PFSK-1 (cell line): Measurements from ENCODE around the gene KIAA2012.

Experiments
- FOXP2 ChIP-seq: optimal IDR thresholded peaks from 2 replicates; pipeline ENCODE3; 2011; ENCODE audit warnings: borderline replicate concordance, control low read depth, inconsistent platforms; ENCODE audit not compliant: insufficient read depth; ENCODE audit errors: extremely low read length, extremely low read depth
- POLR2AphosphoS5 ChIP-seq: IDR thresholded peaks from 2 replicates; pipeline ENCODE4 v1.6.1; 2012; ENCODE audit warnings: low read depth, mild to moderate bottlenecking, control low read depth, low read length, moderate library complexity
- SIN3A ChIP-seq: IDR thresholded peaks from 2 replicates; pipeline ENCODE4 v1.6.1; 2012; ENCODE audit warnings: mild to moderate bottlenecking, low read length, moderate library complexity, borderline replicate concordance; ENCODE audit not compliant: insufficient read depth
- TAF1 ChIP-seq: IDR thresholded peaks from 2 replicates; pipeline ENCODE4 v1.6.1; 2012; ENCODE audit warnings: low read length, control low read depth, borderline replicate concordance; ENCODE audit not compliant: insufficient read depth
- TF ChIP-seq, protein P1 (sequence below), 2 experiments: IDR thresholded peaks; 2 replicates each; pipeline versions ENCODE4 v1.6.1 to v1.8.0; 2011 to 2012; ENCODE audit warnings: low read depth in 2 of 2, low read length in 2 of 2, control low read depth in 1 of 2, inconsistent platforms in 1 of 2, mild to moderate bottlenecking in 1 of 2, moderate library complexity in 1 of 2; ENCODE audit not compliant: insufficient read depth in 1 of 2

Gene KIAA2012

DNA sequence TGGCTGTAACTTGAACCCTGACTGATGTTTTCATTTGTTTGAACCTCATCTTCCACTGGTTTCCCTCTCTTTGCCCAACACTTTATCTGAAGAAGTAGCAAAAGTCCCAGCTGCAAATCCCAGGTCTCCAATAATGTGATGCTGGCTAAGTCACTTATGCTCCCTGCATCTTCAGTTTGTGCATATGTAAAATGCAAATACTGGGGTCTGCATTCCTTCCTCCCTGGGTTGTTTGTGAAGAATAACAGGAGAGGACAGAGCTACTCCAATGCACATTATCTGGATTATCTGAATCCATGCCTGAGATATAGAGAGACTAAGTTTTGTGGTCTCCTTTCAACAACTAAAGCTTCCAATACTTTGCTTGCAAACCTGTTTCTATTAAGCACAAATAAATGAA lies 22.2 kb downstream of the KIAA2012 start:
- TF ChIP-seq SIN3A = no peak
- no peak for TF ChIP-seq POLR2AphosphoS5

- TF ChIP-seq SIN3A (no peak), FOXP2 (no peak), TAF1 (no peak), POLR2AphosphoS5 (no peak)
- TF ChIP-seq, protein P1, sequence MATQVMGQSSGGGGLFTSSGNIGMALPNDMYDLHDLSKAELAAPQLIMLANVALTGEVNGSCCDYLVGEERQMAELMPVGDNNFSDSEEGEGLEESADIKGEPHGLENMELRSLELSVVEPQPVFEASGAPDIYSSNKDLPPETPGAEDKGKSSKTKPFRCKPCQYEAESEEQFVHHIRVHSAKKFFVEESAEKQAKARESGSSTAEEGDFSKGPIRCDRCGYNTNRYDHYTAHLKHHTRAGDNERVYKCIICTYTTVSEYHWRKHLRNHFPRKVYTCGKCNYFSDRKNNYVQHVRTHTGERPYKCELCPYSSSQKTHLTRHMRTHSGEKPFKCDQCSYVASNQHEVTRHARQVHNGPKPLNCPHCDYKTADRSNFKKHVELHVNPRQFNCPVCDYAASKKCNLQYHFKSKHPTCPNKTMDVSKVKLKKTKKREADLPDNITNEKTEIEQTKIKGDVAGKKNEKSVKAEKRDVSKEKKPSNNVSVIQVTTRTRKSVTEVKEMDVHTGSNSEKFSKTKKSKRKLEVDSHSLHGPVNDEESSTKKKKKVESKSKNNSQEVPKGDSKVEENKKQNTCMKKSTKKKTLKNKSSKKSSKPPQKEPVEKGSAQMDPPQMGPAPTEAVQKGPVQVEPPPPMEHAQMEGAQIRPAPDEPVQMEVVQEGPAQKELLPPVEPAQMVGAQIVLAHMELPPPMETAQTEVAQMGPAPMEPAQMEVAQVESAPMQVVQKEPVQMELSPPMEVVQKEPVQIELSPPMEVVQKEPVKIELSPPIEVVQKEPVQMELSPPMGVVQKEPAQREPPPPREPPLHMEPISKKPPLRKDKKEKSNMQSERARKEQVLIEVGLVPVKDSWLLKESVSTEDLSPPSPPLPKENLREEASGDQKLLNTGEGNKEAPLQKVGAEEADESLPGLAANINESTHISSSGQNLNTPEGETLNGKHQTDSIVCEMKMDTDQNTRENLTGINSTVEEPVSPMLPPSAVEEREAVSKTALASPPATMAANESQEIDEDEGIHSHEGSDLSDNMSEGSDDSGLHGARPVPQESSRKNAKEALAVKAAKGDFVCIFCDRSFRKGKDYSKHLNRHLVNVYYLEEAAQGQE (IDR thresholded peaks at IDR 0.05; ENCODE audit: insufficient read depth in 1 of 2, low read depth in 2 of 2, low read length in 2 of 2) = no peak
Observed at GRCh38 chr2:202096736-202097135, 23.7 kb downstream of the KIAA2012 start.

DNA sequence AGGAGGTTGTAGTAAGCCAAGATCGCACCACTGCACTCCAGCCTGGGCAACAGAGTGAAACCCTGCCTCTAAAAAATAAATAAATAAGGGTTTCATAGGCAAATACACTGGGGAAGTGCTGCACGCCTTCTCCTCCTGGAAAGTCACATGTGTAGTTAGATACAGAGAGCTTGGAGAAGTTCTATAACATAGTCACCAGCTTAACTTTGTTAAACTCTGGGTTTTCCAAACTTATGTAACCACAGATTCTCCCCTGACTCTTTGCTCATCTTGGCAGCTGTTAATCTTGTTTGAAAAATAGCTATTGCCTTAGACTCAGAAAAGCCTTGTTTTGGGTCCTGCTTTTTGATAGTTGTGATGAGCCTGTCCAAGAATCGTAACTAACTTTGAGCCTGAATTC lies 25.2 kb downstream of the KIAA2012 start:
- no peak for TF ChIP-seq POLR2AphosphoS5
- no peak for TF ChIP-seq FOXP2
- TF ChIP-seq SIN3A = no peak
- TF ChIP-seq, protein P1 (IDR thresholded peaks at IDR 0.05; ENCODE audit: insufficient read depth in 1 of 2, low read depth in 2 of 2, low read length in 2 of 2) = no peak
- TF ChIP-seq TAF1 = no peak

GRCh38 chr2:202099515-202099914 lies 26.5 kb downstream of the KIAA2012 start:
- TF ChIP-seq, protein P1 (IDR thresholded peaks at IDR 0.05; ENCODE audit: insufficient read depth in 1 of 2, low read depth in 2 of 2, low read length in 2 of 2) = no peak
- TF ChIP-seq SIN3A = no peak
- no peak for TF ChIP-seq FOXP2
- no peak for TF ChIP-seq POLR2AphosphoS5
- no peak for TF ChIP-seq TAF1

GRCh38 chr2:202100176-202100575 lies 27.1 kb downstream of the KIAA2012 start:
- TF ChIP-seq, protein P1 (IDR thresholded peaks at IDR 0.05; ENCODE audit: insufficient read depth in 1 of 2, low read depth in 2 of 2, low read length in 2 of 2) = no peak
